ENCODE results near the gene TRANK1. TPM values are rescaled to one million over a fixed set of nuclear protein-coding genes. Genes with fewer than 3 reads are reported as not detected.

The TRANK1 gene
- total RNA-seq, 1 experiment from 2014 or later, result 10.3 TPM

DNA sequence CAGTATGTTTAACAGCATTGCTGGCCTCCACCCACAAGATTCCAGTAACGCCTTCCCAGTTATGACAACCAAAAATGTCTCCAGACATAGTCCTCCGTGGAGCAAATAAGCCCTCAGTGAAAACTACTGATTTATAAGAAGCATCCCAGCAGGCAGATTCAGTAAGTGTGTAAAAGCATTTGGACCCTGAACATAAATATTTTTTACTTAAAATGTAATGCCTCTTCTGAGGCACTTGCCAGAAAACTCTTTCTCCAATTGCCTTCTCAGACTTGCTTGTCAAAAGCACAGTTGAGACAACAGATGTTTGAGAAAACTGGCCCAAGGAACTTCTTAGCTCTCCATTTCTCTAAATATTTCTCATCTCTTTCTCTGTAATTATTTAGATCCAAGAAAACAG lies 148.7 kb downstream of the TRANK1 start:
- Mint-ChIP-seq H3K36me3 (ENCODE audit: insufficient read depth, unreplicated experiment) (no peaks in the 10 kb centered on the region), H3K4me3 (ENCODE audit: low read depth, unreplicated experiment) (no peak overlapping the region), H3K27ac (ENCODE audit: unreplicated experiment) (no peak overlapping the region), H3K4me1 (ENCODE audit: low read depth, unreplicated experiment) (no peaks in the 10 kb centered on the region), H3K9me3 (ENCODE audit: low read depth, unreplicated experiment) (no peaks in the 10 kb centered on the region), H3K27me3 (ENCODE audit: unreplicated experiment) (peaks cover 53% of the 10 kb centered on the region)
- TF ChIP-seq, protein P1, sequence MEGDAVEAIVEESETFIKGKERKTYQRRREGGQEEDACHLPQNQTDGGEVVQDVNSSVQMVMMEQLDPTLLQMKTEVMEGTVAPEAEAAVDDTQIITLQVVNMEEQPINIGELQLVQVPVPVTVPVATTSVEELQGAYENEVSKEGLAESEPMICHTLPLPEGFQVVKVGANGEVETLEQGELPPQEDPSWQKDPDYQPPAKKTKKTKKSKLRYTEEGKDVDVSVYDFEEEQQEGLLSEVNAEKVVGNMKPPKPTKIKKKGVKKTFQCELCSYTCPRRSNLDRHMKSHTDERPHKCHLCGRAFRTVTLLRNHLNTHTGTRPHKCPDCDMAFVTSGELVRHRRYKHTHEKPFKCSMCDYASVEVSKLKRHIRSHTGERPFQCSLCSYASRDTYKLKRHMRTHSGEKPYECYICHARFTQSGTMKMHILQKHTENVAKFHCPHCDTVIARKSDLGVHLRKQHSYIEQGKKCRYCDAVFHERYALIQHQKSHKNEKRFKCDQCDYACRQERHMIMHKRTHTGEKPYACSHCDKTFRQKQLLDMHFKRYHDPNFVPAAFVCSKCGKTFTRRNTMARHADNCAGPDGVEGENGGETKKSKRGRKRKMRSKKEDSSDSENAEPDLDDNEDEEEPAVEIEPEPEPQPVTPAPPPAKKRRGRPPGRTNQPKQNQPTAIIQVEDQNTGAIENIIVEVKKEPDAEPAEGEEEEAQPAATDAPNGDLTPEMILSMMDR (IDR thresholded peaks at IDR 0.05; ENCODE audit: unreplicated experiment), result no peak
- DNase-seq, result no peak
- intact Hi-C loops (cut with micrococcal nuclease; ENCODE audit: unreplicated experiment), result no loop called here
- CTCF ChIA-PET, result no interaction called here
- no TSS peak for BruUV-seq (replicated peaks)

DNA sequence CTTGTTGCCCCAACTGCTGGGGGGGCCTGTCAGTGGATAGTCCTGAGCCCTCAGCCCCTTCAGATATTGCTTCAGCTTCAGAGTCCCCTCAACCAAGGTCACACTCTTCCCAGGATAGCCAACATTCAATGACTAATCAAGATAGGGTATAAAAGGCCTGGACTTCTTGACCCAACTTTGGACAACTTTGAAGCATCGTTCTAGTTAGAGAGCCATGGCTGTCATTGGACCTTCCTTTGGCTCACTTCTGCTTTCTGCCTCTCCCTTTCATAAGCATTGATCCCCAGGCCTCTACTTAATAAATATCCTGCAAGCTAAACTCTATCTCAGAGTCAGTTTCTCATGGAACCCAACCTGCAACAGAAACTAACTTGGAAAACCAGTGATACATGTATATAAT lies 149.2 kb downstream of the TRANK1 start:
- H3K27ac Mint-ChIP-seq (ENCODE audit: unreplicated experiment), result no peak overlapping the region
- TF ChIP-seq, protein P1 (IDR thresholded peaks at IDR 0.05; ENCODE audit: unreplicated experiment), result no peak
- no peak for DNase-seq
- no peak overlapping the region for H3K4me3 Mint-ChIP-seq (ENCODE audit: low read depth, unreplicated experiment)
- CTCF ChIA-PET, result no interaction called here
- H3K27me3 Mint-ChIP-seq (ENCODE audit: unreplicated experiment), result peaks cover 53% of the 10 kb centered on the region
- intact Hi-C loops (cut with micrococcal nuclease; ENCODE audit: unreplicated experiment), result no loop called here
- BruUV-seq (replicated peaks), result no TSS peak
- no peaks in the 10 kb centered on the region for H3K36me3 Mint-ChIP-seq (ENCODE audit: insufficient read depth, unreplicated experiment)
- H3K9me3 Mint-ChIP-seq (ENCODE audit: low read depth, unreplicated experiment), result no peaks in the 10 kb centered on the region
- no peaks in the 10 kb centered on the region for H3K4me1 Mint-ChIP-seq (ENCODE audit: low read depth, unreplicated experiment)

DNA sequence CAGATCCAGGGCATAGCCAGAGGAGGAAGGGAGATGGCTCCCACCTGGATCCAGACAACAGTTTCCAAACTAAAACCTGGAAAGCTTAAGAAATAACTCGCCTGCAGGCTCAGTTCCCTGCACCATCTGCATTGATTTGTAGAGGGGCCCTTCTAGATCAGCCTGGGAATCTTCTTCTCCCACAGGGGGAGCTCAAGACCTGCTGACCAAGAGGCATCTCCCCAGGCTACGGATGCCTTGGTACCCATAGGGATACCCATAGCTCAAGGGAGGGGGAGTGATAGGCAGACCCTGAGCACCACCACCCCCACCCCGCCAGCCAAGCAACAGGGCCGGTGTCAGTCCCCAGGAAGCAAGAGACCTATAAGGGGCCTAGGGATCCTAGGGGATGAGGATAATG lies 152.5 kb downstream of the TRANK1 start:
- no peak overlapping the region for H3K4me3 Mint-ChIP-seq (ENCODE audit: low read depth, unreplicated experiment)
- peaks cover 75% of the 10 kb centered on the region for H3K27me3 Mint-ChIP-seq (ENCODE audit: unreplicated experiment)
- H3K4me1 Mint-ChIP-seq (ENCODE audit: low read depth, unreplicated experiment), result no peaks in the 10 kb centered on the region
- H3K9me3 Mint-ChIP-seq (ENCODE audit: low read depth, unreplicated experiment), result no peaks in the 10 kb centered on the region
- intact Hi-C loops (cut with micrococcal nuclease; ENCODE audit: unreplicated experiment), result loop anchor here (2.0 kb wide), 2 partner anchors 76 to 166 kb away; no protein-coding TSS in a partner anchor
- H3K36me3 Mint-ChIP-seq (ENCODE audit: insufficient read depth, unreplicated experiment), result no peaks in the 10 kb centered on the region
- peak; percentile 48 for DNase-seq
- no TSS peak for BruUV-seq (replicated peaks)
- CTCF ChIA-PET, result interaction anchor here (0.6 to 1.7 kb wide), 5 partner anchors 20 to 385 kb away, joined by 3 to 10 read pairs (median 3); no protein-coding TSS in a partner anchor
- H3K27ac Mint-ChIP-seq (ENCODE audit: unreplicated experiment), result no peak overlapping the region
- TF ChIP-seq, protein P1 (IDR thresholded peaks at IDR 0.05; ENCODE audit: unreplicated experiment), result no peak

DNA sequence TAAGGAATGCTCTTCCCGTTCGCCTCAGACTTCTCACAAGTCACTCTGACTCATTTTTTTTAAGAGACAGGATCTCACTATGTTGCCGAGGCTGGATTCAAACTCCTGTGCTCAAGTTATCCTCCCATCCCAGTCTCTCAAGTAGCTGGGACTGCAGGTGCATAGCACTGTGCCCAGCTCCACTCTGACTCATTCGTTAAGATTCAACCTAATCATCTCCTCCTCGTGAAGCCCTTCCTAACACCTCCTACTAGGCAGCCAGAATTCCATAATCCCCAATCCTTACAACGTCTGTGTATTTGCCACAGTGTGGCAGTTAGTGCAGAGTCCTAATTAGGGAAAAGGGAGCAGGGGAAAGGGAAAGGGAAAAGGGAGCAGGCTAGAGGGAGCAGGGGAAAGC lies 154.1 kb downstream of the TRANK1 start:
- no TSS peak for BruUV-seq (replicated peaks)
- H3K27ac Mint-ChIP-seq (ENCODE audit: unreplicated experiment), result no peak overlapping the region
- peaks cover 88% of the 10 kb centered on the region for H3K27me3 Mint-ChIP-seq (ENCODE audit: unreplicated experiment)
- H3K4me3 Mint-ChIP-seq (ENCODE audit: low read depth, unreplicated experiment), result no peak overlapping the region
- CTCF ChIA-PET, result no interaction called here
- TF ChIP-seq, protein P1 (IDR thresholded peaks at IDR 0.05; ENCODE audit: unreplicated experiment), result no peak
- H3K9me3 Mint-ChIP-seq (ENCODE audit: low read depth, unreplicated experiment), result no peaks in the 10 kb centered on the region
- no peaks in the 10 kb centered on the region for H3K4me1 Mint-ChIP-seq (ENCODE audit: low read depth, unreplicated experiment)
- no peak for DNase-seq
- intact Hi-C loops (cut with micrococcal nuclease; ENCODE audit: unreplicated experiment), result no loop called here
- H3K36me3 Mint-ChIP-seq (ENCODE audit: insufficient read depth, unreplicated experiment), result no peaks in the 10 kb centered on the region
